ENCODE measurements around the gene NSUN2.

Gene NSUN2

DNA sequence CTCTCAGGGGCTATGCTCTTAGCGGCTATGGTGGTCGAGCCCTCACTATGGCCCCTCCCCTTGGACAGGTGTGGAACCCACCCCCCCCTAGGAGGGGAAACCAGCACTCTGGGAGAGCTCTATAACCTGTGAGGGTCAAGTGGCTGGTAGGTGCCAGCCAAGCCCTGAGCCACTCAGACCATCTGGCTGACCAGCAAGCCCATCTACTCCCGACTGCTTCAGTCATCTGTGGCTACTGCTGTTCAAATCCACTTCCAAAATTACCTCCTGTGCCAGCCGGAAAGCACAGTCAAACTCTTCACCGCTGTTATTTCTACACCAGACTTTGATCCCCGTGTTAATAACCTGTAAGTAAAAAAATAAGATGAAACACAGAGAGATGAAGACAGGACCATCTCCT, 28.5 kb downstream of the NSUN2 start:
- DNase-seq (ENCODE audit: low read depth in 3 of 3) = no peak

DNA sequence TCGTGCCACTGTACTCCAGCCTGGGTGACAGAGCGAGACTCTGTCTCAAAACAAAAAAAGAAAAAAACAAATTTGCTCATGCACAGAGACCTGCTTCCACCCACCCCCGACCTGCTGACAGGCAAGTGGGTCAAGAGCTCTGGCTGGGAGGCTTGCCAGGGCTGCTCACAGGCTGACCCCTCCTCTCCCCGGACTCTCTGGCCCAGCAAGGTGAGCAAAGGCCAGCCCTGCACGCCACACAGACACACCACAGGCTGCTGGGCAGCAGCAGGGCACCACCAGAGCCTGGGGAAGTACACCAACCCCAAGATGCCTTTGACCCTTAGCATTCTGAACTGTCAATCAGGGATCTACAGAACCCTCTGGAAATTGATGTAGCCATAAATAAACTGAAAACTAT, 29.2 kb downstream of the NSUN2 start:
- DNase-seq (ENCODE audit: low read depth in 3 of 3) = no peak

DNA sequence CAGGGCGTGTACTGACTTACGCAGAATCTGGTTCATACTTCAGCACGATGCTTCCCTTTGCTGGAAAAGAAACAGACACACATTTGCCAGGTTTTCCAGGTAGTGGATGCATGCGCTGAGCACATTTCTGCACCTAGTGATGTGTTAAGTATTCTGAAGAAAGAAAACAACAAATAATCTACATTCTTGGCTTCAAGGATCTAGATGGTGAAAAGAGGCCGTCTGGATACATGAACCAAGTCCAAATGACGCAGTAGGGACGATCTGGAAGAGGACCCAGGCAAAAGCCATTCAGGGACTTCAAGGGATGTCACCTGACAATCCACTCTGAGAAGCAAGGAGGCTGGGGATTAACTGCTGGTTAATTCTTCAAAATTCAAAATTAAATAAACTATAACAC, 30.4 kb downstream of the NSUN2 start:
- no peak for DNase-seq (ENCODE audit: low read depth in 3 of 3)

DNA sequence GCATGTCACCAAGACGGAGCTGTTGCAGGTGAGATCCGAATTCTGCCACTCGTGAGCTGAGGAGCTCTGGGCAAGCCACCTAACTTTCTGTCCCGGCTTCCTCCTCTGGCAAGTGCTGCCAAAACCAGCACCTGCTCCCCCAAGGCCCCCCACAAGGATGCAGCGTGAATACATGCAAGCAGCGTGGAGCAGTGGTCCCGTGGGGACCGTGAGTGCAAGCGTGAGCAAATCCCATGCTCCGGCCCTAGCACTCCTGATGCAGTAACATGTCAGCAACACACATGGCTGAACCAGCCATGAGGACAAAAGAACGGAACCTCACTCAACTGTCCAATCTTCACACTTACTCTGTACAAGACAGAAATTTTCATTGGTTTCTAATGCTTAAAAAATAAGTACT, 31.0 kb downstream of the NSUN2 start:
- DNase-seq (ENCODE audit: low read depth in 3 of 3) = no peak

DNA sequence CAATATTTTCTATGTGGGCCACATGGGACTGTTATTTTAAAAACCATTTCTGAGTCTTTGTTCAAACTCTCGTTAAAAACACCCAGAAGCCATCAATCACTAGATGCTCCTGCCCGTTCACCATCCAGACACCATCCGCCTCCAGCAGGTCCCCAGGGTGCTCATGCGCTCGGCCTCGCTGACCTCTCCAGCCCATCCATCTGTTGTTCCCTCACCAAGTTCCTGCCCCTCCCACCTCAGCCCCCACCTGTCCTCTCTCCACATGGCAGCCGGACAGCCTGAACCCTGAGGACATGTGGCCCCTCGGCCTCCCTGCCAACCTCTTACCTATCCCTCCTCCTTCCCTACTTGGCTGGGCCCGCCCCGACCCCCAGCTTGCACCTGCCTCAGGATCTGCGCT, 31.6 kb downstream of the NSUN2 start:
- no peak for DNase-seq (ENCODE audit: low read depth in 3 of 3)

DNA sequence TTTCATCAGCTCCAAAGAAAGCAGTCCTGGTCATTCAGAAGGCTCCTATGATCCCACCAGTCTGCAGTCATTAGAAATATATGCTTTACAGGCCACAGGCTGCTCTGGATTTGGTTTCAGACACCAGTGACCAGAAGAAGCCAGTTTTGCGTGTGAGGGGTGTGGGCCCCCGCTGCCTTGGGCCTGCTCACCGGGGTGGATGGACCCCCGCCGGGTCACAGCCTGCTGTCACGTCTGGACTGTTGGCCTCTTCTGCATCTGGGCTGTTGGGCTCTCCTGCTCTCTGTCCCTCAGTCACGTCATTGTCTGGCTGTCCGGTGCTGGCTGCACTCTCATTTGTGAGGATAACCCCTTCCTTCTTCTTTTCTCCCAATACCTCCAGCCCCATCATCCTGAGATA, 33.1 kb downstream of the NSUN2 start:
- DNase-seq (ENCODE audit: low read depth in 3 of 3) = no peak

DNA sequence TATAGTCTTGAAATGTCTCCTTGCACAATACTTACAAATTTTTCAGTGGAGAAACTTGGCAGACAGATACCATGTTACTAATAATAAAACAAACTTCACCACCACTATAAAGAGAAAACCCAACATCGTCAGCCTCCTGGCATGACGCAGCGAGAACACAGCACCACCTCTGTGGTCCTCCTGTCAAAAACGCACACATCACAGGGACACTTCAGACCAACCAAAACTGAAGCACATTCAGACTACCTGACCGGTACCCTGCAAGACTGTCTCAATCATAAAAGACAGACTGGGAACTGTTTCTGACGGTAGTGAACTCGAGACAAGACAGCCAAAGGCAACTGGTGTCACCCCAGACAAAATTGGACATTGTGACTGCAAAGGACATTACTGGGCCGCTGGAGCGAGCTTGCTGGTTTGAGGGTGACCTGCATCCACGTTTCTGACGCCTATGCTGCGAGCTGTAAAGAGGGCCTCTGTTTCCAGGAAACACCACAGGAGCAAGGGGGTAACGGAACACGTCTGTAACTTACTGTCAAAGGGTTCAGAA, 34.4 kb downstream of the NSUN2 start:
- no peak for DNase-seq (ENCODE audit: low read depth in 3 of 3)

- DNase-seq (ENCODE audit: low read depth in 3 of 3) = no peak
Measured at GRCh38 chr5:6597557-6597956, 35.3 kb downstream of the NSUN2 start.

- DNase-seq (ENCODE audit: low read depth in 3 of 3) = no peak
Measured at GRCh38 chr5:6596388-6596787, 36.5 kb downstream of the NSUN2 start.

- no peak for DNase-seq (ENCODE audit: low read depth in 3 of 3)
Measured at GRCh38 chr5:6595405-6595804, 37.4 kb downstream of the NSUN2 start.

DNA sequence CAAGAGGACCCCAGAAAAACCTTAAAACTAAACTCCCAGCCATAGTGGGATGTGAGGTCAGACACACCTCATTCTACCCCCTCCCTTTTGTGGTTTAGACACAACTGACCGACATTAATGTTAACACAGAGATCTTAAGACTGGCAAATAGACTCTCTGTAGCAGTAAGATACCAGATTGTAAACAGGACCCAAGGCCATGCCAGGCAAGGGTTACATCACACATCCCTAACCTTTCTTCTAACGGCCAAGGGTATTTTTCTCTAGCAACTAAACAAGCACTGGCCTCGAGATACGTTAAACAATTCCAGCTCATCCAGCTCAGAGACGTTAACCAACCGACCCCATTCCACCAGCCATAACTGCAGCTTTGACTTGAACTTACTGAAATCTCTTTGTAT, 38.8 kb downstream of the NSUN2 start:
- no peak for DNase-seq (ENCODE audit: low read depth in 3 of 3)

- DNase-seq (ENCODE audit: low read depth in 3 of 3) = no peak
Measured at GRCh38 chr5:6593148-6594016, 39.5 kb downstream of the NSUN2 start.

- DNase-seq (ENCODE audit: low read depth in 3 of 3) = no peak
Measured at GRCh38 chr5:6592601-6593000, 40.2 kb downstream of the NSUN2 start.

DNA sequence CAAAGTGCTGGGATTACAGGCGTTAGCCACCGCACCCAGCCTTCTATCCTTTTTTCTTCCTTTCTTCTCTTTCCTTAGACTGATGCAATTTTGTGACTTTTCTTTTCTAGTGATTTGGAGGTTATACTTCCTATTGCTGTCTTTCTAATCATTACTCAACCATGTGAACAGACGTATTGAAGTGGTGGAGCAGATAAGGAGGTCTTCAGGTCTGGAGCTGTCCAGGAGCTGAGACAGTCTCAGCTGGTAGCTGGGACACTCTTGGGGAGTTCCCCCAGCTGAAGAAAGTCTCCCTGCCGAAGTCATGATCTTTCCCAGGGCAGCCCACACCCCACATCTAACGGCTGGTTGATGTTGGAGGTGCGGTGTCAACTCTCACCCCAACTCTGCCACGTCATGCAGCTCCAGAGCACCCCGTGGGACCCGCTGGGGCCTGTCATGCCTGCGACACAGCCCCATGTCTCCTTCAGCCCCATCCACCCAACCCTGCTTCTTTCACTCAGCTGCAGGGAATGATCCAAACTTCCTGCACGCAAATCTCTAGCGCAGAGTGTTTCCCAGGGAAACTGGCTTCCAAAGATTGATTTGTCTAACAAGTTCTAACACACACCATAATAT, 41.1 kb downstream of the NSUN2 start:
- no peak for DNase-seq (ENCODE audit: low read depth in 3 of 3)

GRCh38 chr5:6590581-6590980, 42.3 kb downstream of the NSUN2 start:
- DNase-seq (ENCODE audit: low read depth in 3 of 3) = no peak

GRCh38 chr5:6587171-6587570, 45.7 kb downstream of the NSUN2 start:
- no peak for DNase-seq (ENCODE audit: low read depth in 3 of 3)

DNA sequence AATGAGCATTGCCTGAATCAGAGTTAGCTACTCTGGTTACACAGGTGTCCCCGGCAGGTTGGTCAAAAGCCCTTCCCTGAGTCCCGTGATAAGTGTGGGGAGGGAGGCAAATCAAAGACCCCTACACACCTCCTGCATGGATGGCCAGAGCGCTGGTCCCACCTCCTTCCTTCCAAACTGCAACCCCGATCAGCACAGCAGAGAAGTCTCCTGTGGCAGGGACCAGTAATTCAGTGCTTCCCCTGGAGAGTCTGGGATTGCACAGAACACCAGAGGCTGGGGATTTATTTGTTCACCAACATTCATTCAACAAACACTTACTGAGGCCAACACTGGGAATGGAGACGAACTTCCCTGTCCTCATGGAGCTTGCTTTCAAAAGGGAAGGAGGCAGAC, 46.2 kb downstream of the NSUN2 start:
- DNase-seq (ENCODE audit: low read depth in 3 of 3) = no peak

GRCh38 chr5:6585939-6586646, 46.8 kb downstream of the NSUN2 start:
- DNase-seq (ENCODE audit: low read depth in 3 of 3) = no peak

DNA sequence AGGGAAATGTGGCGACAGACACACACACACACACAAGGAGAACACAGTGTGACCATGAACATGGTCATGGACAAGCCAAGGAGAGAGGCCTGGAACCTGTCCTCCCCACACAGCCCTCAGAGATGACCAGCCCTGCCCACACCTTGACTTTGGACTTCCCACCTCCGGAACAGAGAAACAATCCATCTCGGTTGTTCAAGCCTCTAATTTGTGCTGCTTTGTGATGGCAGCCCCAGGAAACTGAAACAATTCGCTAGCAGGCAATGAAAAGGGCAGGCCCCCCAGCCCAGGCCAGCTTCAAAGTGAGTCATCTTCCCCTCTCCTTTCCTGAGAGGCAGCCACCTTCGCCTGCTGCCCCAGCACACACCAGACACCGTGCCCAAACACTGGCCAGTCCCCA, 47.7 kb downstream of the NSUN2 start:
- DNase-seq (ENCODE audit: low read depth in 3 of 3) = no peak

GRCh38 chr5:6584727-6585126, 48.1 kb downstream of the NSUN2 start:
- DNase-seq (ENCODE audit: low read depth in 3 of 3) = no peak

DNA sequence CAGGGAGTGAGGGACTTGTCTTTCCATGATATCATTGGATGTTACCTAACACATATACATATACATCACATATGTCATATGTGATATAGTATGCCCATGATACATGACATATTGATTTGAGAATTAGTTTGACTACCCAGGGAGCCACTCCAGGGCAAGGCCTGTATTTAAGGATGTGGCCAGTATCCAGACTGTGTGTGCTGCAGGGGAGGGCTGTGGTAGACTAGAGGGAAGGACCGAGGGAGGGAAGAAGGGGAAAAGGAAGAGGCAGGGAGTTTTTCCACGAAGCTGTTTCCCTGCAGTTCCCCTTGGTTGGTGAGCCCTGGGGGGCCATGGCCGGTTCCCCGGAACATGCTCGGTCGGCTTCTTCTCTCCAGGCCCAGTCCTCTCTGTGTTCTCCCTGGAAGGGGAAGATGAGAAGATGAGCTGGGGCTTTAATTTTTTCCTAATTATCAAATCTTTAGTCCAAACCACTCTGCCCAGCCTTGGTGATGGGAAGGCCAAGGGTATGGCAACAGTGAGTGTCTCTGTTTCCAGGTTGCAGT, 48.7 kb downstream of the NSUN2 start:
- DNase-seq (ENCODE audit: low read depth in 3 of 3) = no peak
